Progenitor cell of endocrine pancreas (in vitro differentiated cells): ENCODE results near the gene SCAP. TPM values are rescaled to one million over a fixed set of nuclear protein-coding genes. Genes with fewer than 3 reads are reported as not detected.

ENCODE experiments used
- DNase-seq: peaks from one replicate; pipeline ENCODE4 v3.0.0; 2021; ENCODE audit warnings: low spot score; ENCODE audit not compliant: unreplicated experiment
- H3K27ac Mint-ChIP-seq: 2 replicates; pipeline ENCODE4 v1.8.0; 2021; ENCODE audit warnings: mild to moderate bottlenecking, moderate library complexity, mixed read lengths
- H3K27me3 Mint-ChIP-seq: 2 replicates; pipeline ENCODE4 v1.8.0; 2021; ENCODE audit warnings: mixed read lengths
- H3K36me3 Mint-ChIP-seq: 2 replicates; pipeline ENCODE4 v1.8.0; 2022; ENCODE audit warnings: mixed read lengths; ENCODE audit not compliant: insufficient read depth
- H3K4me1 Mint-ChIP-seq: 2 replicates; pipeline ENCODE4 v1.8.0; 2021; ENCODE audit warnings: low read depth, mixed read lengths
- H3K4me3 Mint-ChIP-seq: 2 replicates; pipeline ENCODE4 v1.8.0; 2021; ENCODE audit warnings: low read depth, mild to moderate bottlenecking, moderate library complexity, mixed read lengths
- H3K9me3 Mint-ChIP-seq: 2 replicates; pipeline ENCODE4 v1.8.0; 2021; ENCODE audit warnings: low read depth, mixed read lengths
- total RNA-seq: library from RNA; stranded (reverse); gene quantifications from 2 replicates; pipeline ENCODE4 v1.2.1, GENCODE V29; 2021
- TF ChIP-seq, protein P1 (sequence below): fragments of 200-600 bp; sonication (generic); IDR thresholded peaks from one replicate; pipeline ENCODE4 v1.5.0; 2021; ENCODE audit warnings: antibody characterized with exemption, mild to moderate bottlenecking; ENCODE audit not compliant: unreplicated experiment

The SCAP gene
- total RNA-seq, 1 donor from 2014 or later: 140 TPM

DNA sequence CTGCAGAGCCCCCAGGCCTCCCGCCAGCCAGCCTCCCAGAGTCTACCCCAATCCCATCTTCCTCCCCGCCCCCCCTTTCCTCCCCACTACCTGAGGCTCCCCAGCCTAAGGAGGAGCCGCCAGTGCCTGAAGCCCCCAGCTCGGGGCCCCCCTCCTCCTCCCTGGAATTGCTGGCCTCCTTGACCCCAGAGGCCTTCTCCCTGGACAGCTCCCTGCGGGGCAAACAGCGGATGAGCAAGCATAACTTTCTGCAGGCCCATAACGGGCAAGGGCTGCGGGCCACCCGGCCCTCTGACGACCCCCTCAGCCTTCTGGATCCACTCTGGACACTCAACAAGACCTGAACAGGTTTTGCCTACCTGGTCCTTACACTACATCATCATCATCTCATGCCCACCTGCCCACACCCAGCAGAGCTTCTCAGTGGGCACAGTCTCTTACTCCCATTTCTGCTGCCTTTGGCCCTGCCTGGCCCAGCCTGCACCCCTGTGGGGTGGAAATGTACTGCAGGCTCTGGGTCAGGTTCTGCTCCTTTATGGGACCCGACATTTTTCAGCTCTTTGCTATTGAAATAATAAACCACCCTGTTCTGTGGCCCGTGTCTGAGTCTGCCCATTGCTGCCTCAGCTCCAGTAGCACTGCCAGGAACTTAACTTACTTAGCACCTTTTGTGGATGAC, 62.8 kb downstream of the SCAP start:
- Mint-ChIP-seq H3K27me3 (no peaks in the 10 kb centered on the region), H3K9me3 (no peaks in the 10 kb centered on the region), H3K4me3 (no peak overlapping the region), H3K36me3 (peaks cover 21% of the 10 kb centered on the region), H3K4me1 (no peaks in the 10 kb centered on the region), H3K27ac (peak overlapping the region; percentile 43)
- DNase-seq: no peak
- TF ChIP-seq, protein P1, sequence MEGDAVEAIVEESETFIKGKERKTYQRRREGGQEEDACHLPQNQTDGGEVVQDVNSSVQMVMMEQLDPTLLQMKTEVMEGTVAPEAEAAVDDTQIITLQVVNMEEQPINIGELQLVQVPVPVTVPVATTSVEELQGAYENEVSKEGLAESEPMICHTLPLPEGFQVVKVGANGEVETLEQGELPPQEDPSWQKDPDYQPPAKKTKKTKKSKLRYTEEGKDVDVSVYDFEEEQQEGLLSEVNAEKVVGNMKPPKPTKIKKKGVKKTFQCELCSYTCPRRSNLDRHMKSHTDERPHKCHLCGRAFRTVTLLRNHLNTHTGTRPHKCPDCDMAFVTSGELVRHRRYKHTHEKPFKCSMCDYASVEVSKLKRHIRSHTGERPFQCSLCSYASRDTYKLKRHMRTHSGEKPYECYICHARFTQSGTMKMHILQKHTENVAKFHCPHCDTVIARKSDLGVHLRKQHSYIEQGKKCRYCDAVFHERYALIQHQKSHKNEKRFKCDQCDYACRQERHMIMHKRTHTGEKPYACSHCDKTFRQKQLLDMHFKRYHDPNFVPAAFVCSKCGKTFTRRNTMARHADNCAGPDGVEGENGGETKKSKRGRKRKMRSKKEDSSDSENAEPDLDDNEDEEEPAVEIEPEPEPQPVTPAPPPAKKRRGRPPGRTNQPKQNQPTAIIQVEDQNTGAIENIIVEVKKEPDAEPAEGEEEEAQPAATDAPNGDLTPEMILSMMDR: no peak

DNA sequence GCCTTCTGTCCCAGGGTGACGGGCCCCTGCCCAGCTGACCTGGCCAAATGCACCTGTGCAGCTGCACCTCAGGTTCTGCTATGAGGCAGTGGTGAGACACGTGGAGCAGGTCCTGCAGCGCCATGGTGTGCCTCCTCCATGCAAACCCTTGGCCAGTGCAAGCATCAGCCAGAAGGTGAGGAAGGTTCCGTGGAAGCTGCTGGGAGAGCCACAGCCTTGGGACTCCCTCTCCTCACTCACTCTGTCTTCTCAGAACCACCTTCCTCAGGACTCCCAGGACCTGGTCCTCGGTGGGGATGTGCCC, 63.3 kb downstream of the SCAP start:
- no peaks in the 10 kb centered on the region for H3K9me3 Mint-ChIP-seq

GRCh38 chr3:47411696-47412452, 63.9 kb downstream of the SCAP start:
- Mint-ChIP-seq H3K4me3 (no peak overlapping the region), H3K9me3 (no peaks in the 10 kb centered on the region), H3K27me3 (no peaks in the 10 kb centered on the region), H3K4me1 (no peaks in the 10 kb centered on the region), H3K36me3 (peaks cover 21% of the 10 kb centered on the region), H3K27ac (no peak overlapping the region)
- DNase-seq: no peak
- TF ChIP-seq, protein P1: no peak

More for the DNA sequence above, 63.3 kb downstream of the SCAP start:
- Mint-ChIP-seq H3K27ac (no peak overlapping the region), H3K36me3 (peaks cover 23% of the 10 kb centered on the region), H3K4me1 (no peaks in the 10 kb centered on the region), H3K4me3 (no peak overlapping the region), H3K27me3 (no peaks in the 10 kb centered on the region)
- TF ChIP-seq, protein P1: no peak
- DNase-seq: no peak

GRCh38 chr3:47410801-47411646, 64.7 kb downstream of the SCAP start:
- peaks cover 17% of the 10 kb centered on the region for H3K36me3 Mint-ChIP-seq

DNA sequence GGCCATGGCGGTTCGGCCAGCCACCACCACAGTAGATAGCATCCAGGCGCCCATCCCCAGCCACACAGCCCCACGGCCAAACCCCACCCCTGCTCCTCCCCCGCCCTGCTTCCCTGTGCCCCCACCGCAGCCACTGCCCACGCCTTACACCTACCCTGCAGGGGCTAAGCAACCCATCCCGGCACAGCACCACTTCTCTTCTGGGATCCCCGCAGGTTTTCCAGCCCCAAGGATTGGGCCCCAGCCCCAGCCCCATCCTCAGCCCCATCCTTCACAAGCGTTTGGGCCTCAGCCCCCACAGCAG, 65.4 kb downstream of the SCAP start:
- DNase-seq: no peak
- Mint-ChIP-seq H3K9me3 (no peaks in the 10 kb centered on the region), H3K36me3 (peaks cover 11% of the 10 kb centered on the region), H3K27ac (no peak overlapping the region), H3K4me1 (no peaks in the 10 kb centered on the region), H3K4me3 (no peak overlapping the region), H3K27me3 (no peaks in the 10 kb centered on the region)
- TF ChIP-seq, protein P1: no peak

More at GRCh38 chr3:47410801-47411646, 64.7 kb downstream of the SCAP start:
- TF ChIP-seq, protein P1: no peak
- no peak overlapping the region for H3K4me3 Mint-ChIP-seq
- H3K9me3 Mint-ChIP-seq: no peaks in the 10 kb centered on the region
- peak overlapping the region; percentile 35 for H3K27ac Mint-ChIP-seq
- no peak for DNase-seq
- H3K27me3 Mint-ChIP-seq: no peaks in the 10 kb centered on the region
- no peaks in the 10 kb centered on the region for H3K4me1 Mint-ChIP-seq
